Activated CD4-positive, alpha-beta T cell treated with anti-CD3 and anti-CD28 coated beads, Interleukin-2, amount 10 ng/mL, durations not matched to agents 7 days and 5 days (primary cell): Measurements from ENCODE around the gene POR. TPM values are rescaled to one million over a fixed set of nuclear protein-coding genes. Genes with fewer than 3 reads are reported as not detected.
A peak's percentile ranks its signal among the peaks of the same experiment; 100 is the strongest.
"Not testable (repeated sequence)": the region's sequence is repeated elsewhere in the genome, so short reads cannot be mapped to it uniquely, and the experiment has no call there.

ENCODE experiments used
- CTCF ChIA-PET: fragments of 350-600 bp; sonication (Branson Sonifier 250); formaldehyde crosslinking; loops from one replicate; lab custom pipeline; 2021; ENCODE audit warnings: antibody characterized with exemption; lab: Charles Lee
- POLR2A ChIA-PET: fragments of 350-600 bp; sonication (Branson Sonifier 250); formaldehyde crosslinking; loops from one replicate; lab custom pipeline; 2021; ENCODE audit warnings: antibody characterized with exemption; lab: Charles Lee
- DNase-seq: peaks from one replicate; pipeline ENCODE4 v3.0.0-alpha.2; 2020
- H3K27ac Mint-ChIP-seq: one replicate; pipeline ENCODE4 v1.8.0; 2021; ENCODE audit warnings: mild to moderate bottlenecking, moderate library complexity, mixed read lengths
- H3K27me3 Mint-ChIP-seq: one replicate; pipeline ENCODE4 v1.8.0; 2021; ENCODE audit warnings: mixed read lengths
- H3K36me3 Mint-ChIP-seq: one replicate; pipeline ENCODE4 v1.8.0; 2021; ENCODE audit warnings: low read depth, mixed read lengths
- H3K4me1 Mint-ChIP-seq: one replicate; pipeline ENCODE4 v1.8.0; 2021; ENCODE audit warnings: mixed read lengths
- H3K4me3 Mint-ChIP-seq: one replicate; pipeline ENCODE4 v1.8.0; 2021; ENCODE audit warnings: mild to moderate bottlenecking, moderate library complexity, mixed read lengths
- H3K9me3 Mint-ChIP-seq: one replicate; pipeline ENCODE4 v1.8.0; 2021; ENCODE audit warnings: mixed read lengths
- total RNA-seq, 2 experiments: library from RNA; stranded (reverse); gene quantifications; one replicate each; pipeline ENCODE4 v1.2.3, GENCODE V29; 2021

Gene POR
- total RNA-seq, 2 experiments from 2014 or later: 29.9 to 37.1 TPM

DNA sequence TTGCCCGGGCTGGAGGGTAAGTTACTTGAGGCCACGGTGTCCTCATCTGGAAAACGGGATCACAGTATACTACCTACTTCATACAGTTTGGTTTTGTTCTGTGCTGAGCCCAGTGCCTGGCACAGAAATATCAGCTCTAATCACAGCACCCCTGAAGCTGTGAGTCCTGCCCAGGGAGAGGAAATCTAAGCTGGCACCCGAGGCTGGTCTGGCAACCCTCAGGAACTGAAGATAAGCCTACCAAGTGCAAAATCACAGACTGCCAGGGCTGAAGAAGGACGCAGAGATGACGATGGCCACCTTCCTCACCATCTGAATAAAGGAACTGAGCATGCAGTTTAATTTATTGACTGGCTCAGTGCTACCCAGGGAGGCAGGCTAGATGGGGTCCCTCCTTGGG is 87.2 kb downstream of the POR start:
- no peak for DNase-seq
- peaks cover 11% of the 10 kb centered on the region for H3K4me1 Mint-ChIP-seq
- H3K27ac Mint-ChIP-seq: no peak overlapping the region
- H3K27me3 Mint-ChIP-seq: no peaks in the 10 kb centered on the region
- peaks cover 42% of the 10 kb centered on the region for H3K36me3 Mint-ChIP-seq
- CTCF ChIA-PET: interaction anchor here (1.6 kb wide), 1 partner anchor 18 kb away, joined by 4 read pairs; no protein-coding TSS in a partner anchor
- H3K4me3 Mint-ChIP-seq: no peak overlapping the region
- POLR2A ChIA-PET: interaction anchor here (0.6 kb wide), 1 partner anchor 1999 kb away, joined by 3 read pairs; no protein-coding TSS in a partner anchor
- no peaks in the 10 kb centered on the region for H3K9me3 Mint-ChIP-seq

GRCh38 chr7:76002822-76003221 is 87.9 kb downstream of the POR start:
- H3K27ac Mint-ChIP-seq: no peak overlapping the region
- H3K36me3 Mint-ChIP-seq: peaks cover 39% of the 10 kb centered on the region

GRCh38 chr7:76003351-76003750 is 88.4 kb downstream of the POR start:
- H3K27ac Mint-ChIP-seq: no peak overlapping the region
- peaks cover 8% of the 10 kb centered on the region for H3K4me1 Mint-ChIP-seq
- POLR2A ChIA-PET: no interaction called here
- no peak overlapping the region for H3K4me3 Mint-ChIP-seq
- peaks cover 2% of the 10 kb centered on the region for H3K27me3 Mint-ChIP-seq
- peaks cover 39% of the 10 kb centered on the region for H3K36me3 Mint-ChIP-seq
- no peaks in the 10 kb centered on the region for H3K9me3 Mint-ChIP-seq
- CTCF ChIA-PET: interaction anchor here (2.0 kb wide), 1 partner anchor 9 kb away, joined by 5 read pairs; the partner anchor contains the start of gene TMEM120A
- DNase-seq: no peak

More at GRCh38 chr7:76002822-76003221, 87.9 kb downstream of the POR start:
- Mint-ChIP-seq H3K9me3 (no peaks in the 10 kb centered on the region), H3K4me3 (no peak overlapping the region), H3K4me1 (peaks cover 5% of the 10 kb centered on the region), H3K27me3 (no peaks in the 10 kb centered on the region)
- ChIA-PET POLR2A (no interaction called here), CTCF (interaction anchor here (1.6 kb wide), 1 partner anchor 17 kb away, joined by 4 read pairs; no protein-coding TSS in a partner anchor)
- no peak for DNase-seq

GRCh38 chr7:76005004-76005403 is 90.0 kb downstream of the POR start:
- Mint-ChIP-seq H3K4me1 (peaks cover 20% of the 10 kb centered on the region), H3K36me3 (peaks cover 33% of the 10 kb centered on the region)
- H3K27me3 Mint-ChIP-seq, H3K9me3 Mint-ChIP-seq, H3K4me3 Mint-ChIP-seq, POLR2A ChIA-PET, DNase-seq, H3K27ac Mint-ChIP-seq: not testable (repeated sequence)
- CTCF ChIA-PET: interaction anchor here (2.0 kb wide), 1 partner anchor 11 kb away, joined by 5 read pairs; the partner anchor contains the start of gene TMEM120A

- peaks cover 12% of the 10 kb centered on the region for H3K27me3 Mint-ChIP-seq
- no peaks in the 10 kb centered on the region for H3K9me3 Mint-ChIP-seq
- H3K36me3 Mint-ChIP-seq: peaks cover 43% of the 10 kb centered on the region
- peak; percentile 24 for DNase-seq
- POLR2A ChIA-PET: interaction anchor here (0.9 kb wide), 1 partner anchor 269 kb away, joined by 3 read pairs; no protein-coding TSS in a partner anchor
- no peak overlapping the region for H3K27ac Mint-ChIP-seq
- peaks cover 31% of the 10 kb centered on the region for H3K4me1 Mint-ChIP-seq
- no peak overlapping the region for H3K4me3 Mint-ChIP-seq
- CTCF ChIA-PET: interaction anchor here (0.8 to 1.5 kb wide), 2 partner anchors 12 to 51 kb away, joined by 3 to 4 read pairs; no protein-coding TSS in a partner anchor
Observed at GRCh38 chr7:76008156-76008687, 93.3 kb downstream of the POR start.

DNA sequence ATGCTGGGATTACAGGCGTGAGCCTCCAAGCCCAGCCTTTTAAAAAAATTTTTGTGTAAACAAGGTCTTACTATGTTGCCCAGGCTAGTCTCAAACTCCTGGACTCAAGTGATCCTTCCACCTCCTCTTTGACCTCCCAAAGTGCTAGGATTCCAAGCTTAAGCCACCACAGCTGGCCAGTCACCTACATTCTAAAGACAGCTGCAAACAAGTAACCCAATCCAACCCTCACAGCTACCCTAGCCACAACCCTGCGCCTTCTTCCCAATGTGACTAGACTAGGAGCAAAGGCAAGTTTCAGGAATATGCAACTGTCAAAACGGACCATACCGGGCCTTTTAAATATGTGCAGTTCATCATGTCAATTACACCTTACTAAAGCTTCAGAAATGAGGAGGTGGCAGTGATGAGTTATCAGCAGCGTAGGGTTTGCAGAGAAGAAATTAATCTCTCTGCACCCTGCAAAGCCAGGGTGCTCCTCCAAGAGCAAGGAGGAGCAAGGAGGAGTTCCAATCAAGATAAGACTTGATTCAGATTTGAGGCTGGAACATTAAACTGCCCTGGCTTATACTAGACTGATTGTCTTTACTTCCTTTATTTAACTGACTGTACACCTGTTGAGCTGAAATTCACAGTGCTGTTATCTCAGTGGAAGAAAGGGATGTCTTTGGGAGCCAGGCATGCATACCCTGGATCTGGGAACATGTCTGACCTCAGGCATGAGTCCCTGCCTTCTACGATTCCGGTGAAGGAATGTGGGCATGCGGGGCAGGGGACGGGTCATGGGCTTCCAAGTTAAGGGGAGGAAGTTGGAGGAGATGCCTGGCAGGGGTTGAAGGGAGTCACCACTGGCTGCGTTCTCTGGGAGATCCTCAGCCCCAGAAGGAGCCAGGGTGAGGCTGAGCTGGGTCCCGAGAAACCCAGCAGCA is 95.0 kb downstream of the POR start:
- no peak for DNase-seq
- H3K4me3 Mint-ChIP-seq: peak overlapping the region; percentile 40
- CTCF ChIA-PET: interaction anchor here (1.3 to 3.1 kb wide), 3 partner anchors 10 to 18 kb away, joined by 3 to 19 read pairs (median 3); no protein-coding TSS in a partner anchor
- POLR2A ChIA-PET: no interaction called here
- no peaks in the 10 kb centered on the region for H3K9me3 Mint-ChIP-seq
- H3K27ac Mint-ChIP-seq: peak overlapping the region; percentile 78
- H3K36me3 Mint-ChIP-seq: peaks cover 42% of the 10 kb centered on the region
- H3K4me1 Mint-ChIP-seq: peaks cover 31% of the 10 kb centered on the region
- peaks cover 12% of the 10 kb centered on the region for H3K27me3 Mint-ChIP-seq

DNA sequence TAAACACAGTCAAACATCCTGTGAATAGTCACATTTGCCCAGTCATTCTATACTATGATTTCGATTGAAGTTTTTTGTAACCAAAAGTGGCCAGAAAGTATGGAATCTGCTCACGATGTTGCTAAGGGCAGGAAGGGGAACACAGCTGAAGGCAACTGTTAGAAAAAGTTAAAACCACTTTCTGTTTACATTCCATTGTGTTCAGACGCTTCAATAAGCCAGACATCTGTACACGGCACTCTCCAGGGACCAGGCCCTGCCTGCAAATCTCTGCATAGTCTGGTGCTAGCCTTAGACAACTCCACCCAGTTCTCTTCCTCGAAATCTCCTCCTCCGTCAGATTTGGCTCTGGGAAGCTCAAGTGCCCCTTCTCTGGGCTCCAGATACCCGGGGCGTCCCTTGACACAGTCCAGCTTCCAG is 96.5 kb downstream of the POR start:
- ChIA-PET POLR2A (no interaction called here), CTCF (interaction anchor here (1.2 to 3.1 kb wide), 4 partner anchors 9 to 63 kb away, joined by 3 to 19 read pairs (median 3); no protein-coding TSS in a partner anchor)
- H3K9me3 Mint-ChIP-seq: no peaks in the 10 kb centered on the region
- H3K4me3 Mint-ChIP-seq: no peak overlapping the region
- peaks cover 44% of the 10 kb centered on the region for H3K36me3 Mint-ChIP-seq
- peaks cover 31% of the 10 kb centered on the region for H3K4me1 Mint-ChIP-seq
- H3K27ac Mint-ChIP-seq: no peak overlapping the region
- peaks cover 12% of the 10 kb centered on the region for H3K27me3 Mint-ChIP-seq
- DNase-seq: no peak

DNA sequence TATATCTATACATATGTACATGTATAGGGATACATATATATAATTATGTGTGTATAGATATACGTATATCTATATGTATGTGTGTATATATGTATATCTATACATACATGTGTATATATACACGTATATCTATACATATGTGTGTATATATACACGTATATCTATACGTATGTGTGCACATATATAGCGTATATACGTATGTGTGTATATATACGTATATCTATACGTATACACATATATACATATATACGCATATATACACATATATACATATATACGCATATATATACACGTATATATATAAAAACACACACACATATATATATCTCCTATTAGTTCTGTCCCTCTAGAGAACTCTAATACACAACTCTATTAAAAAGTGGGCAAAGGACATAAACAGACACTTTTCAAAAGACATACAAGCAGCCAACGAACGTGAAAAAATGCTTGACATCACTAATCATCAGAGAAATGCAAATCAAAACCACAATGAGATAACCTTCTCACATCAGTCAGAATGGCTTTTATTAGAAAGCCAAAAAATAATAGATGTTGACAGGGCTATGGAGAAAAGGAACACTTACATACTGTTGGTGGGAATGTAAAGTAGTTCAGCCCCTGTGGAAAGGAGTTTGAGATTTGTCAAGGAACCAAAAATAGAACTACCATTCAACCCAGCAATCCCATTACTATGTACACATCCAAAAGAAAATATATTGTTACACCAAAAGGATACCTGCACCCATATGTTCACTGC is 101.4 kb downstream of the POR start:
- Mint-ChIP-seq H3K4me3 (no peak overlapping the region), H3K27me3 (peaks cover 5% of the 10 kb centered on the region), H3K9me3 (no peaks in the 10 kb centered on the region), H3K27ac (no peak overlapping the region), H3K4me1 (peaks cover 18% of the 10 kb centered on the region), H3K36me3 (peaks cover 52% of the 10 kb centered on the region)
- POLR2A ChIA-PET: interaction anchor here (0.5 kb wide), 1 partner anchor 39 kb away, joined by 3 read pairs; no protein-coding TSS in a partner anchor
- DNase-seq: no peak
- CTCF ChIA-PET: no interaction called here

DNA sequence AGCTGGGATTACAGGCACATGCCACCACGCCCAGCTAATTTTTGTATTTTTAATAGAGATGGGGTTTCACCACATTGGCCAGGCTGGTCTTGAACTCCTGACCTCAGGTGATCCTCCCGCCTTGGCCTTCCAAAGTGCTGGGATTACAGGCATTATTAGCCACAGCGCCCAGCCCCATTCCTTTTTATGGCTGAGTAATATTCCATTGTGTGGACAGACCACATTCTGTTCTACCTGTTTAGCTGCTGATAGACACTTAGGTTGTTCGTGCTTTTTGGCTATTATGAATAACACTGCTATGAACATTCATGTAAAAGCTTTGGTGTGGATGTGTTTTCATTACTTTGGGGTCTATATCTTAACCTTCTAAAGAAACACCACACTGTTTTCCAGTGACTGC is 103.6 kb downstream of the POR start:
- H3K9me3 Mint-ChIP-seq, H3K27me3 Mint-ChIP-seq, DNase-seq, H3K4me3 Mint-ChIP-seq, H3K27ac Mint-ChIP-seq, POLR2A ChIA-PET: not testable (repeated sequence)
- Mint-ChIP-seq H3K36me3 (peaks cover 45% of the 10 kb centered on the region), H3K4me1 (peaks cover 25% of the 10 kb centered on the region)
- CTCF ChIA-PET: interaction anchor here (0.6 kb wide), 1 partner anchor 152 kb away, joined by 3 read pairs; no protein-coding TSS in a partner anchor

DNA sequence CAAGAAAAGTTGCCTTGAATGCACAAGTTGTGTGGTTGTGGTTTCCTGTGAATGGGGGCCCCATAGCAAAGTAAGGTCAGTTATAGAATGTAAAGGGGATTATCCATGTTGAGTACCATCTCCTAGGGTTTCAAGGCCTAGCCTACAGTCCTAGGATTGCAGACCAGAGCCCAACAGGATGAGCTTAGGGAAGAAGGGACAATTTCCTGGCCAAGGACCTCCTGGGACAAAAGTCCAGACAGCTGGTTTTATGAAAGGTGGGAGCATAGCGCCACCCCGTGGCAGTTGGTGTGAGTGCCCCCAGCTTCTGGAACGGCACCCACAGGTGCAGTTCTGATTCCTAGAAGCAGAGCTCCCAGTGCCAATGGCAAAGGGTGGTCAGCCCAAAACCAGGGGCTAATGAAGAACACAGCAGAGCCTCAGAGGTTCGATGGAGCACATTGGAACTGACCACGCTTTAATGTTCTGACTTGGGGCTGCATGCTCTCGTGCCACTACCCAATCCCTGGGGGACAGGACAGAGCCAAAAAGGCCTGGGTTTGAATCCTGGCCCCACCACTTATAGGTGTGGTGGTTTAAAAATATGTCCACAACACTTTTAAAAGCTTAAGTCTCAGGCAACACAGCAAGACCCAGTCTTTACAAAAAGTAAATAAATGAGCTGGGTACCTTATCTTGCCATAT is 105.2 kb downstream of the POR start:
- ChIA-PET CTCF (interaction anchor here (0.6 to 2.8 kb wide), 24 partner anchors 9 to 986 kb away, joined by 3 to 32 read pairs (median 4); no protein-coding TSS in a partner anchor), POLR2A (no interaction called here)
- peaks cover 41% of the 10 kb centered on the region for H3K36me3 Mint-ChIP-seq
- H3K4me1 Mint-ChIP-seq: peaks cover 25% of the 10 kb centered on the region
- H3K27me3 Mint-ChIP-seq: no peaks in the 10 kb centered on the region
- H3K9me3 Mint-ChIP-seq: no peaks in the 10 kb centered on the region
- H3K4me3 Mint-ChIP-seq: no peak overlapping the region
- H3K27ac Mint-ChIP-seq: no peak overlapping the region
- DNase-seq: peak; percentile 75

GRCh38 chr7:76022026-76022780 is 107.2 kb downstream of the POR start:
- peaks cover 38% of the 10 kb centered on the region for H3K36me3 Mint-ChIP-seq
- ChIA-PET CTCF (interaction anchor here (0.6 to 2.8 kb wide), 4 partner anchors 16 to 183 kb away, joined by 3 to 32 read pairs (median 4); no protein-coding TSS in a partner anchor), POLR2A (no interaction called here)
- H3K27me3 Mint-ChIP-seq: no peaks in the 10 kb centered on the region
- H3K9me3 Mint-ChIP-seq: no peaks in the 10 kb centered on the region
- no peak overlapping the region for H3K27ac Mint-ChIP-seq
- no peak overlapping the region for H3K4me3 Mint-ChIP-seq
- peaks cover 25% of the 10 kb centered on the region for H3K4me1 Mint-ChIP-seq
- DNase-seq: no peak
